ENCODE measurements around the gene ALS2CL. TPM values are rescaled to one million over a fixed set of nuclear protein-coding genes. Genes with fewer than 3 reads are reported as not detected.

ALS2CL gene
- total RNA-seq, 1 donor from 2014 or later: 0.51 TPM

DNA sequence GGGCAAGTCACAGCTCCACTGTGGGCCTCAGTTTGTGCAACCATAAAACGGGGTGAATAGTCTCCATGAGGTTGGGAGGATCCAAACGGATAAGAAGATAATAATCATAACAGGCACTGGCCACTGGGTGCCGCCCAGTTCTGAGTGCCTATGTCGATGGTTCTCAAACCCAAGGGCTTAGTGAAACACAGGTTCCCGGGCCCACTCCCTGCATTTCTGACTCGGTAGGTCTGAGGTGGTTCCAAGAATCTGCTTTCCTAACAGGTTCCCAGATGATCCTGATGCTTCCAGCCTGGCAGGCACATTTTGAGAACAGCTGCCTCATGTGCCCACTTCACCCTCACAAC is 21.2 kb downstream of the ALS2CL start:
- H3K27ac Mint-ChIP-seq (ENCODE audit: unreplicated experiment): no peak overlapping the region
- no peak for DNase-seq
- no peaks in the 10 kb centered on the region for H3K36me3 Mint-ChIP-seq (ENCODE audit: unreplicated experiment)
- peaks cover 10% of the 10 kb centered on the region for H3K4me1 Mint-ChIP-seq (ENCODE audit: low read depth, unreplicated experiment)
- H3K4me3 Mint-ChIP-seq (ENCODE audit: unreplicated experiment): no peak overlapping the region
- H3K27me3 Mint-ChIP-seq (ENCODE audit: unreplicated experiment): peaks cover 3% of the 10 kb centered on the region
- no peak for TF ChIP-seq CTCF (IDR thresholded peaks at IDR 0.05; ENCODE audit: partially characterized antibody, unreplicated experiment)
- peaks cover 5% of the 10 kb centered on the region for H3K9me3 Mint-ChIP-seq (ENCODE audit: unreplicated experiment)

GRCh38 chr3:46671541-46672348 is 21.7 kb downstream of the ALS2CL start:
- H3K4me3 Mint-ChIP-seq (ENCODE audit: unreplicated experiment): no peak overlapping the region
- H3K9me3 Mint-ChIP-seq (ENCODE audit: unreplicated experiment): peaks cover 5% of the 10 kb centered on the region
- DNase-seq: no peak
- peaks cover 10% of the 10 kb centered on the region for H3K4me1 Mint-ChIP-seq (ENCODE audit: low read depth, unreplicated experiment)
- H3K27me3 Mint-ChIP-seq (ENCODE audit: unreplicated experiment): peaks cover 3% of the 10 kb centered on the region
- no peak for TF ChIP-seq CTCF (IDR thresholded peaks at IDR 0.05; ENCODE audit: partially characterized antibody, unreplicated experiment)
- H3K27ac Mint-ChIP-seq (ENCODE audit: unreplicated experiment): no peak overlapping the region
- H3K36me3 Mint-ChIP-seq (ENCODE audit: unreplicated experiment): no peaks in the 10 kb centered on the region

DNA sequence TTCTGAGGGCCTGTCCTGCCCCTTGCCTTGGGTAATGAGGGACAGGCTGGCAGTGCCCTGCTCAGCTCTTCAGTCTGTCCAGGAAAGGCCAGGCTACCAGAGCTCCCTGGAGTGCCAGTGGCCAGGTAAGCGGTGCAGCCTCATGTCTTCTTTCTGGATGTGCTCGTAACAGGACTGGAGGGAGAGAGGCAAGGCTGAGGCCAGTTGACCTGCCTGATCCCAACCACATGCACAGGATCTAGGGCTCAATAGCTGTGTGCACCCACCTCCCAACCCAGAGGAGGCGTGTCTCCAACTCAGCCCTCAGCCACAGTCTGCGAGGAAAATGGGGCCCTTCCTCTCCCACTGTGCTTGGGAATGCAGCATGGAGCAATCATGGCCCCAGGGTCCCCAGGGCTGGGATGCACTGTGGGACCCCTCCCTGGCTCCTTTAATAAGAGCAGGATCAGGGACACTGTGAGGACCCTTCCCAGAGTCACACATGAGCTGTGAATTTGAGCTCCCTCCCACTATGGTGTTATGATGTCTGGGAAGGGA is 22.5 kb downstream of the ALS2CL start:
- Mint-ChIP-seq H3K4me1 (ENCODE audit: low read depth, unreplicated experiment) (peaks cover 10% of the 10 kb centered on the region), H3K27me3 (ENCODE audit: unreplicated experiment) (peaks cover 3% of the 10 kb centered on the region), H3K9me3 (ENCODE audit: unreplicated experiment) (peaks cover 5% of the 10 kb centered on the region), H3K36me3 (ENCODE audit: unreplicated experiment) (no peaks in the 10 kb centered on the region), H3K27ac (ENCODE audit: unreplicated experiment) (no peak overlapping the region), H3K4me3 (ENCODE audit: unreplicated experiment) (no peak overlapping the region)
- no peak for TF ChIP-seq CTCF (IDR thresholded peaks at IDR 0.05; ENCODE audit: partially characterized antibody, unreplicated experiment)
- DNase-seq: peak; percentile 9

- no peak for TF ChIP-seq CTCF (IDR thresholded peaks at IDR 0.05; ENCODE audit: partially characterized antibody, unreplicated experiment)
- H3K4me1 Mint-ChIP-seq (ENCODE audit: low read depth, unreplicated experiment): peaks cover 10% of the 10 kb centered on the region
- H3K27me3 Mint-ChIP-seq (ENCODE audit: unreplicated experiment): peaks cover 3% of the 10 kb centered on the region
- H3K36me3 Mint-ChIP-seq (ENCODE audit: unreplicated experiment): no peaks in the 10 kb centered on the region
- H3K9me3 Mint-ChIP-seq (ENCODE audit: unreplicated experiment): peaks cover 5% of the 10 kb centered on the region
- no peak overlapping the region for H3K4me3 Mint-ChIP-seq (ENCODE audit: unreplicated experiment)
- H3K27ac Mint-ChIP-seq (ENCODE audit: unreplicated experiment): no peak overlapping the region
- DNase-seq: peak; percentile 6
Observed at GRCh38 chr3:46670000-46670890, 23.2 kb downstream of the ALS2CL start.

Data from glutamatergic neuron (in vitro differentiated cells).